Stimulated activated CD4-positive, alpha-beta T cell treated with anti-CD3 and anti-CD28 coated beads, Interleukin-2, amount 100 ng/mL, for 48 hours (primary cell): Measurements from ENCODE around the gene CATSPER4.
"Not testable (repeated sequence)": the region's sequence is repeated elsewhere in the genome, so short reads cannot be mapped to it uniquely, and the experiment has no call there.

ENCODE experiments used
- DNase-seq, 2 donors: peaks; one replicate each; pipeline ENCODE4 v3.0.0-alpha.2; 2020

CATSPER4 gene

DNA sequence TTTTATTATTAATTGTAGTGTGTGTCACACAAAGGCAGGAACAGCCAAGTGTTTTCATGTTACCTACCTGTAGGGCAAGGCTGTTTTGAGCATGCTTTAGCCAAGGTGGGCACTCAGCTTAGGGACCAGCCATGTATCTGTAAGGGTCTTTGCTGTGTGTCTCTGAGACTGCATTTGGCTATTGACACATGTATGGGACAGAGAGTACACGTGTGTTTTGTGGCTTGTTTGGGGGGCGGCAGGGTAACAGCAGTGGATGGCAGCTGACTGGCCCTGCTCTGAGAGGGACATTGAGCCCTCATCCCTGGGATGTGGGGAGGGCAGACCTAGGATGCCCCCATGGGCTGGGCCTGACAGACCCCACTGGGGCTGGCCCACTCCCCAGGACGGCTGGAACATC, 6.9 kb downstream of the CATSPER4 start:
- DNase-seq: no peak

DNA sequence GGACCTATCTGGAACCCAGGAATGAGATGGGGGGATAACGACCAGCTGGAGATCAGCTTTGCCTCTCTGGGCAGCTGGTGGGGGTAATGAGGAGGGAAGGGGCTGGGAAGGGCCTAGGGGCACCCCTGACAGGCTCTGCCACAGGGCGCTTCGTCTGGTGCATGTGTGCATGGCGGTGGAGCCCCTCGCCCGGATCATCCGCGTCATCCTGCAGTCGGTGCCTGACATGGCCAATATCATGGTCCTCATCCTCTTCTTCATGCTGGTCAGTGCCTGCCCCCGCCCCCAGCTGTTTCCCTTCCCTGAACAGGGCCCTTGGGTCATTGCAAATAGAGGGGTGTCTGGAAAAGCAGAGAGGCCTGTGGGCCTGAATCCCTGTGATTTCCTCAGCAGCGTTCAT, 7.4 kb downstream of the CATSPER4 start:
- no peak for DNase-seq

DNA sequence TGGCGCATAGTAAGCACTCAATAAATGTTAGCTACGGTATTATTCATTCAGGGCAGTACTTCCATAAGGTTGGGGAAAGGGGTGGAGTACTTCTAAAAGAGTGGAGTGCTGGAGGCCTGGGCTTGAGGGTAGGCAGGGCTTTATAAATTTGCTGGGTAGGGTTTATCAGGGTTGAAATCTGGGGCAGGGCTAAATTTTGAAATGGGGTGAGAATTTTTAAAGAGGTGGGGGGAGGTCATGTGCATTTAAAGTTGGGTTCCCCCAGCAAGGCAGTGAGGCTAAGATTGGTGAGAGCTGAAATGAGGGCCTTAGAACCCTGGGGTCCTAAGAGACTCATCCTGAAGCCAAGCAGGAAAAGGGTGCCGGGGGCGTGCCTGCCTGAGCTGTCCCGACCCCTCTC, 10.0 kb downstream of the CATSPER4 start:
- no peak for DNase-seq

DNA sequence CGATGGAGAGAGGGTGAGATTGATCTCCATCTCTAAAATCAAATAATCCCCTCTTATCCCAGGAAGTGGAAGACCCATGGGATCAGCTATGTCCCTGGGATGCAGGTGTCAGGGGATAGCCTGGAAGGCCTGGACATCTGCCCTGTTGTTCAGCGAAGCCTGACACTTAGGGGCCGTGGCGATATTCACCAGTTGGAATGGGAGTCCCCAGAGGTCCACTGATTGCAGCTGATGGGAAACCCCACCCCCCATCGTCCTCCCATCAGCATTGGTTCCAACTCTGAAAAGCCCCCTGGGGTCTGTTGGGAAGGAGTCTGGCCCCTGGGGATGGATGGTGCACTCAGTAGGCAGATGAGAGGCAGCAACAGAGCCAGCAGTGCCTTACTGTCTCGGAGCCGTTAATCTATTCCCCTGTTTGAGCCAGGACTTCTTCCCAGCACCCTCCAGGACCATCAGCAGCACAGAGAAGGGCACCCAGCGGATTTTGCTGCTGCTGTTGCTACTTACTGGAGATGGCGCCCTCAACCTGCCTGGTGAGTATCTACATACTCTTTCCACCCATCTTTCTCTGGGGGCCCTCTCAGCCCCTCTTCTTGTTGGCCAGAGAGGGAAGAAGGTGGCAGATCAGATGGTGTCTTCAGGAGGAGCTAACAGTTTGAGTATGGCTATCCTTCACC, 13.4 kb downstream of the CATSPER4 start:
- no peak for DNase-seq

DNA sequence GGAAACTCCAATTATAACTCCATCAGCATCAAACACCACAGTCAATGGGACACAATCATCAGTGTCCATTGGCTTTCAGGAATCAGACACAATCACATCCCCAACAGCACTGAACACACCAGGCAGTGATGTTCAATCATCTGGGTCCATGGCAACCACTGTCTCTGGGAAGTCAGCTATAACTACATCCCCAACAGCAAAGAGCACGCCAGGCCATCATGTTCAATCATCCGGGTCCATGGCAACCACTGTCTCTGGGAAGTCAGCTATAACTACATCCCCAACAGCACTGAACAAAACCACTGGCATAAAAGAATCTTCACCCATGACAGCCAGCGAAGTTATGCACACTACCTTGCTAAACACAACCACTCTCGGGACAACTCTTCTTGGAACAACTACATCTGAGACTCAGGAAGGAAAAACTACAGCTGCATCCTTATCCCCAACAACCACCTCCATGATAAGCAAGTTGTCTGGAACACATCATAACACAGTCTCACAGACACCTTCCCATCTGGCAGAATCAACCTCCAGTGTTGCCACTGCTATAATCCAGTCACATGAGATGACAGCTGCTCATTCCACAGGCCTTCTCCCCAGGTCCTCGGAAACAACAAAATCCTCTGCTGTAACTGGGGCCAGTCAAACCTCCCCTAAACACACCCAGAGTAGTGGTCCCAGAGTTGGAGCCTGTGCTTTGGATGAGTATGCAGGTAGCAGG, 19.9 kb downstream of the CATSPER4 start:
- DNase-seq: no peak

DNA sequence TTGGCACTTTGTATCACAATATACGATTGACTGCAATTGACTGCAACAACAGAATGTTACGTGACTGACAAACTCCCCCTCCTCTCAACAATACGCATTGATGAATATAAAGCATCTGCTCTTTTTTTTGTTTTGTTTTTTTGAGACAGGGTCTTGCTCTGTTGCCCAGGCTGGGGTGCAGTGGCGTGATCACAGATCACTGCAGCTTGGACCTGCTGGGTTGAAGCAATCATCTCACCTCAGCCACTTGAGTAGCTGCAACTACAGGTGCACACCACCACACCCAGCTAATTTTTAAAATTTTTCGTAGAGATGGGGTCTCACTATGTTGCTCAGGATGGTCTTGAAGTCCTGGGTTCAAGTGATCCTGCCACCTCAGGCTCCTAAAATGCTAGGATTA, 22.3 kb downstream of the CATSPER4 start:
- no peak for DNase-seq

DNA sequence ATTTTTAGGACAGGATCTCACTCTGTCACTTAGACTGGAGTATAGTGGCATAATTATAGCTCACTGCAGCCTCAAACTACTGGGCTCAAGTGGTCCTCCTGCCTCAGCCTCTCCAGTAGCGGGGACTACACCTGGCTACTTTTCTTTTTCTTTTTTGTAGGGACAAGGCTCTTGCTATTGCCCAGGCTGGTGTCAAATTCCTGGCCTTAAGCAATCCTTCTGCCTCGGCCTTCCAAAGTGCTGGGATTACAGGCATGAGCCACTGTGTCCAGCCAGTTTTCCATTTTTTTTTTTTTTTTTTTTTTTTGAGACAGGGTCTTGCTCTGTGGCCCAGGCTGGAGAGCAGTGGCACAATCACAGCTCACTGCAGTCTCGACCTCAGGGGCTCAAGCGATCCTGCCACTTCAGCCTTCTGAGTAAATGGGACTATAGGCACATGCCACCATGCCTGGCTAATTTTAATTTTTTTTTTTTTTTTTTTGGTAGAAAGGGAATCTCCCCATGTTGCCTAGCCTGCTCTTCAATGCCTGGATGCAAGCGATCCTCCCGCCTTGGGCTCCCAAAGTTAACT, 23.0 kb downstream of the CATSPER4 start:
- no peak for DNase-seq

DNA sequence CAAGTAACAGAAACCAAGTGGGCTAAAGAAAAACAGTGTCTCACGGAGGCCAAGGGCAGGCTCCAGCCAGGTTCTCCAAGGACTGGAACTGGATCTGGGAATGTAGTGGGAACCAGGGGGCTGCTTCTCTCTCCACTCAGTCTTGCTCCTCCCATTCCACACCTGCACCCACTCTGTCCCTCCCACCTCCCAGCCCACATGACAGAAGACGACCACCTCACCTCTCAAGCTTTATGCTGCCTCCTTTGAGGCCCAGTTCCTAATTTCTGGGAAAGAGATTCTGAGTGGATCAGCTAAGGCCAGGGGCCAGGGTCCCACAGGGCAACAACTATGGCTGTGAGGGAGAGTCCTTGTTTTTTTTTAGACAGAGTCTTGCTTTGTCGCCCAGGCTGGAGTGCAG, 24.8 kb downstream of the CATSPER4 start:
- no peak for DNase-seq

DNA sequence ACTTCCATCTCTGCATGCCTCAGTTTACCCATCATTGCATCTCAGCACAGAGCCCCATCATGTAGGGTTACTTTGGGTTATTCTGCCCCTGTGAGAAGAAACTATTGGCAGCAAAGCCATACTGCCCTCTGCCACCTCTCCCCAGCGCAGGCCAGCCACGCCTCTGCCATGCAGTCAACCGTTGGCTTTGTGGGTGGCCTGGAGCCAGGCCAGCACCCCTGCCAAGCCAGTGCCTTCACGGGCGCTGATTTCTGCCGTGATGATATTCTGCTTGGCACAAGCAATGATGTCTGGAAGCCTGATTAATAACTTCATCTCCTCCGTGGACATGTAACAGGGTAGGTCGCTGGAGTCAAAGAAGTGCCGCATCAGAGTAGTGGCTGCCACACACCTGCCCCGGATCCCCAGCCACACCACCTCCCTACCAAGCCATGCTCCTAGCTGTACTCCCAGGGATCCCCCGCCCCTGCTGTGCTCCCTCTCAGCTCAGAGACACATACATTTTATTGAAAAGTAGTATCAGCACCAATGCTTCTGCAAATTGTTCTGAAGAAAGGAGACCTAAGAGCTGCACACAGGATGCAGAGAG, 28.6 kb downstream of the CATSPER4 start:
- DNase-seq: no peak

DNA sequence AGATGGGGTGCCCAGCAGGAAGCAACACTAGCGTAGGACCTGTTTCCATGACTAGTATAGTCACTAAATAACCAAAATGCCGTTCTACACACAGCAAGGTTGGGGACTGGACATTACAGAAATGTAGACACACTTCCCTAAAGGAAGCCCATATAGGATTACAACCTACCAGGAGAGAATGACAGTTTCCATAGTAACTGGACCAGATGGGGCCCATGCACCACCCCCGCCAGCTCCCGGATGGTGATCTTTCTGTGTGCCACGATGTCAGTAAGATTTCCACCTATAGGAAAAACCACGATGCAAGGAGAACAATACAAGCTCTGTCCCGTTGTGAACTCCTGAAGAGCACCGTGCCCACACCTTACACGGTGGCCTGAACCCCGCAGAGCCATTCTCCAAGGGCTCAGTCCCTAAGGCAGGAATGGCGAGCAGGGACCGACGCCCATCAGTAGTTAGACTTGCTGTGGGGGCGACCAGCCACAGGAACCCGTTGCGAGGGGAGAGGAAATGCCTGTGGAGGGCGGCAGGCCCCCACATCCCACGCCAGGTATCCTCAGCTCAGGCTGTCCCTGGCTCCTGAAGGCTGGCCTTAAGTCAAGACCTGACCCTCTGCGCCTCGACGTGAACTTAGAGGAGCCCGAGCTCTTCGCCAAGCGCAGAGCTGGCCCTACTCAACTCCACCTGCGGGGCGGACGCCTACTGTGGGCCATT, 30.0 kb downstream of the CATSPER4 start:
- no peak for DNase-seq

DNA sequence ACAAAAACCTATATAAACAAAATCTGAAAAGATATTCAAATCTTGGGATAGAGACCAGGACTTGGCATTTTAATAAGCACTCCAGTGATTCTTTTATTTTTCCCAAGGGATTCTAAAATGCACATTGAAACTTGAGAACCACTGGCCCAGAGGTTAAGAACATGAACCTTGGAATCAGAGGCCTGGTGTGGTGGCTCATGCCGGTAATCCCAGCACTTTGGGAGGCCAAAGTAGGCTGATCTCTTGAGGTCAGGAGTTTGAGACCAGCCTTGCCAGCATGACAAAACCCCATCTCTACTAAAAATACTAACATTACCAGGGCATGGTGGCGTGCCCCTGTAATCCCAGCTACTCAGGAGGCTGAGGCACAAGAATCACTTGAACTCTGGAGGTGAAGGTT, 30.7 kb downstream of the CATSPER4 start:
- no peak for DNase-seq

DNA sequence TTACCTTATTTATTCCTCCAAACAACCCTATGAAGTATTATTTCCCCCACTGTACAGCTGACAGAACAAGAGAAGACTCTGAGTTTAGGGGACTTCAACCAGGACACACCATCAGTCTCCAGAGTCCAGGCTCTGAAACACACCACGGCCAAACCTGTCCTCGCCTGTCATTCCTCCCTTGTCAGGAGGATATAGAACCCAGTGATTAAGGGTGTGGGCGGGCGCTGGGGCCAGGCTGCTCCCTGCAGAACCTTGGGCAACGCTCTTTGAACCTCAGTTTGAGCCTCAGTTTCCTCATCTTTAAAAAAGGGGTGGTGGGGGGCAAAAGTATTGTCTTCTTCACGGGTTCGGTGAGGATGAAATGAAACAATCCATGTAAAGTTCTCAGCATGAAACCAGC, 34.2 kb downstream of the CATSPER4 start:
- DNase-seq: no peak

DNA sequence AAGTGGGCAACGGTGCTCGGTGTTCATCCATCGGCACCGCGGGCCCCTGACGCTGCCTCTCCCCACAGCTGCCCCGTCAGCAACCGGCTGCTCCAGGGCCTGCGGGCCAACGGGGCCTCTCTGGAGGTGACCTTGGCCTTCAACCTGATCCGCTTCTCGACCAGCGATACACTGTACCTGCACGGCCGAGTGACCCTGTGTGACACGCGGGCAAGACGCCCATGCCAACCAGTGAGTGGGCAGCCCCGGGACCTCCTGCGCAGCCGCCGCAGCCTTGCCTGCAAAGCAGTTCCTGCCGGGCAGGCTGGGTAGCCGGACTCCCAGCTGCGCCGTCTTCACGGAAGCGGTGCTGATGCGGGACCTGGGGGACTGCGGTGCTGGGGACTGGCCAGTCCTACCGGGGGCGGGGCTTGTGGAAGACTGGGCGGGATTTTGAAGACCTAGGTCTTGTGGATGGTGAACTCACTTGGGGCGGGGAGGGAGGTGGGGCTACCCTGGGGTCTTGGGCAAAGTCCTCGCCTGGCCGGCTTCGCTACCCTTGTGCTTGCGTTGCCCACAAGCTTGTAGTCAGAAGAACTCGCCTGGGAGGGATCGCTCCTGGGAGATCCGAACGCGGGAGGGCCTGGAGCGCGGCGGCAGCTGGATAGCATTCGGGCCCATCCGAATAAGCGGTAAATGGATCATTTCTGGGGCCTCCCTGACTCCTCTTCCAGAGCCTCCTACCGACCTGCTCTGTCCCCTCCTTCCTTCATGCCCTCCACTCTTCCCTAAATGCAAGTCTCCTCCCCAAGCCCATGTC, 34.8 kb downstream of the CATSPER4 start:
- peak; percentile 23 to 49 for DNase-seq

DNA sequence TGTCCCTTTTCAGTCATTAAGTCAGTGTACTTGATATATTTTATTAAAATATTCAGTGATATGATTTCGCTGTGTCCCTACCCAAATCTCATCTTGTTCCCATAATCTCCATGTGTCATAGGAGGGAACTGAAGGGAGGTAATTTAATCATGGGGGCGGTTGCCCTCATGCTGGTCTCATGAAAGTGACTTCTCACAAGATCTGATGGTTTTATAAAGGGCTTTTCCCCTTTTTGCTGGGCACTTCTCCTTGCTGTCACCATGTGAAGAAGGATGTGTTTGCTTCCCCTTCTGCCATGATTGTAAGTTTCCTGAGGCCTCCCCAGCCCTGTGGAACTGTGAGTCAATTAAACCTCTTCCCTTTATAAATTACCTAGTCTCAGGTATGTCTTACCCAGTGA, 40.3 kb downstream of the CATSPER4 start:
- not testable (repeated sequence) for DNase-seq

DNA sequence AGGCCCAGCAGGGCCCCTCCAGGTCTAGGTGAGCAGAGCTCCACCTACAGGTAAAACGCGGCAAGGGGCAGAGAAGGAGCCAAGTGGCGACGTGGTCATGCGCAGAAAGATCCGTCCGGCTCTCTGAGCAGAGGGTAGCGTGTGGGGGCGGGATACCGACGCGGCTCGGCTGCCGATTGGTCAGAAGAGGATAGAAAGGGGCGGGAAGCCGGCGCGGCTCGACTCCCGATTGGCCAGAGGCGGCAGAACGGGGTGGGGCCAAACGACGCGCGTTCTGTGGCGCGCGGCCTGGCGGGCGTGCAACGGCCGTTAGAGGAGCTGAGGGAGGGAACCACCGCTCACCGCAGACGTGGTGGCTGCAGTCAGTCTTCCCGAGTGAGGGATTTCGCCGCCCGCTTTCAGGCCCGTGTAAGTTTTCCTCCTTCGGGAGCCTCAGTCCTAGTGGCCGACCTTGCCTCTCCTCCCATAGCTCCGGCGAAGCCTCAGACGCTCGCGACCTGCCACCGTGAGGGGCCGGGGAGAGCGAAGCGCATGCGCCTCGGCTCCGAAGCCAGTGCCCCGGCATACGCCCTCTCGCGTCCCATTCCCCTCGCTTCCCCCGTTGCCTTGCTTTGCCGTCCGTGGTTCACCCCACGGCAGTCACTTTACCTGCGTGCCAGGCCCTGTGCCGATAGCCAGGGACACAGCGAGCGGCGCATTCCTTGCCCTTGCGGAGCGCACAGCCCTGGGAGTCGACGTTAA, 43.7 kb downstream of the CATSPER4 start, which contains the start of gene CEP85:
CEP85 (plus strand) TSS at position 298 of the 741 bp plus-strand sequence. CDS start 5,584 bp downstream, outside the sequence.
- DNase-seq: peak; percentile 97 to 98

DNA sequence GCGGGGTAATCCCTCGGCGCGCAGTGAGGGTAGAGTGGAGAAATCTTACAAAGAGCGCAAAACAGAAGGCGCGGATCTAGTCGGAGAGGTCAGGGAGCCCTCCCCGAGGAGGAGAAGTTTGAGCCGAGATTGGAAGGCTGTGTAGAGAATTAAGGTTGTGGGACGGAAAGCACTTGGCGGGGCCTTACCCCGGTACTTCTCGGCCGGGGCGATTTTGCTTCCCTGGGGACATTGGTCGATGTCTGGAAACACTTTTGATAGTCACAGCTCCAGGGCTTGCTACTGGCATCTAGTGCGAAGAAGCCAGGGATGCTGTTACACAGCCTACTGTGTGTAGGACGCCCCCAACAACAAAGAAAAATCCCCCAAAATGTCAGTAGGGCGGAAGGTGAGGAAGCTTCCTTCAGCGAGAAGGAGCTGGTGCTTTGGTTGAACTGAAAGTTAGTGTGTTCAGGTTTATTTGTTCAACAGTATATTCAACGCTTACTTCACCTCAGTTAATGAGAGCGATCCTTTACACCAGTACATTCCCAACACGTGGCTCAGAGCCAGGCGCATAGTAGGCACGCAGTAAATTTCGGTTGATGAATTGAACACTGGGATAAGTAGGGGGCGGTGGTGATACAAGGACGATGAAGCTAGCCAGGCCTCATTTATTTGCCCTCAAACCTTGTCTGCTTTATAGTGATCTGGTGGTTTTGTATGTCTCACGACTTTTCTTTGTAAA, 44.4 kb downstream of the CATSPER4 start:
- DNase-seq: peak; percentile 13 to 14

DNA sequence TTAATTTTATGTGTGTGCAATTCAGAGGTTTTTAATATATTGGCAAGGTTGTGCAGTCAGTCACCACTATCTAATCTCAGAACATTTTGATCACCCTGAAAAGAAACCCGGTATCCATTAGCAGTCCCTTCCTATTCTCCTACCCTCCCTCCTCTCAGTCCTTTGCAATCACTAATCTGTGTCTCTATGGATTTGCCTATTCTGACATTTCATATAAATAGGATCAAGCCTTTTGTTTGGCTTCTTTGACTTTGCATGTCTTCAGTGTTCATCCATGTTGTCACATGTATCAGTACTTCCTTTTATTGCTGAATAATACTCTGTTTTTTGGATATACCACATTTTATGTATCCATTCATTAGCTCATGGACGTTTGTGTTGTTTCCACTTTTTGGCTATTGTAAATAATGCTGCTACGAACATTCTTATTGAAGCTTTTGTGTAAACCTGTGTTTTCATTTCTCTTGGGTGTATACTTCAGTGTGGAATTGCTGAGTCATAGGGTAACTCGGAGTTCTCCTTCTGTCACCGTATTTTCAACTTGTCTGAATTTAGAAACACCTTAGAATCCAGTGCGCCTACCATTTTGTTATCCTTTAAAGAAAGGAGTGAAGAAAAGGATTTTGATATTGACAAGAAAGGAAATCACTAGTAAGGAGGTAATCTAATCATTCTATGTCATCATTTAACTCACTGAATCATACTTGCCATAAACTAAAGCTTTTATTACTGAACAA, 47.0 kb downstream of the CATSPER4 start:
- no peak for DNase-seq

DNA sequence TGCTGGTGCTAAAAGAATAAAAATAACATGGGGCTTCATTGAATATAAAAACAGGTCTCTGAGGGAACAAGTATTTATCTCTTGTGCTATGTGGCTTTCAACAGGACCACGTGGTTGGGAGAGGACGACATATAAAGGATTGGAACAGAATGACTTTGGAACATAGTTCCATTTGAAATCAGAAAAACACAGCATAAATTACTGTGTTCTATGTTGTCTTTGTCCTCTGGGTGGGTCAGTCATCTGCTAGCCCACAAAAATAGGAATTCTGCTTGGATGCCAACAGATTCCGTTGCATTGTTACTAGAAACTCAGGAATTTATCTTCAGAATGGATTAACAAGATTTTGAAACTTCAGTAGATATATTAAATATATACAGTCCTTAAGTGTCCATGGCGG, 49.5 kb downstream of the CATSPER4 start:
- no peak for DNase-seq
